ENCODE data around the gene SLC49A3.

- TF ChIP-seq CTCF (IDR thresholded peaks at IDR 0.05; ENCODE audit: borderline replicate concordance, extremely low read depth, low read length, poor library complexity, severe bottlenecking), result no peak
- TF ChIP-seq EZH2 (IDR thresholded peaks at IDR 0.05; ENCODE audit: borderline replicate concordance, low read depth, low read length, severe bottlenecking), result no peak
Observed at GRCh38 chr4:653080-653821, 35.7 kb downstream of the SLC49A3 start.
